HL-60/S4 treated with retinoic acid at 250 ng/mL for 4 days and 3 days (cell line): ENCODE measurements around the gene SLC9A9.

Source experiments
- in situ Hi-C: fragments of 300-500 bp; cut with MboI; formaldehyde crosslinking; loops from 2 replicates; pipeline ENCODE4 v1.7.0; 2022; ENCODE audit warnings: low sequenced_read_pairs

SLC9A9 gene

DNA sequence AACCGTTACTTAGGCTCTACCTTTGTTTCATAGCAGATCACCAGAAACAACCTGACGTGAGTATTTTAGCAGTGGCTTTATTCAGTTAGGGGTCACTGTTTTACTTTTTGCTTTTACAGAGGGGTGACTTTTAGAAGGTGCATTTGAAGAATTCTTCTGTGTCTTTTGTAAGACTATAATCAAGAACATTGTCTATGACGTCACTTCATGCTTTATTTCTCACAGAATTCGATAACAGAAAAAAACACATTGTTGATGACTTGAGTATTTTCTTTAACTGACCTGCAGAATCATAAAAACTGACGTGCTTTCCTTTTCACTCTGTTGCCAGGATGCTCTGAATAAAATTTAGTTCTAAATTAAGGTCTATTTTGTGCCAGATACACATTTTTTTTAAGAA, 244.5 kb downstream of the SLC9A9 start:
- in situ Hi-C loops: no loop called here

DNA sequence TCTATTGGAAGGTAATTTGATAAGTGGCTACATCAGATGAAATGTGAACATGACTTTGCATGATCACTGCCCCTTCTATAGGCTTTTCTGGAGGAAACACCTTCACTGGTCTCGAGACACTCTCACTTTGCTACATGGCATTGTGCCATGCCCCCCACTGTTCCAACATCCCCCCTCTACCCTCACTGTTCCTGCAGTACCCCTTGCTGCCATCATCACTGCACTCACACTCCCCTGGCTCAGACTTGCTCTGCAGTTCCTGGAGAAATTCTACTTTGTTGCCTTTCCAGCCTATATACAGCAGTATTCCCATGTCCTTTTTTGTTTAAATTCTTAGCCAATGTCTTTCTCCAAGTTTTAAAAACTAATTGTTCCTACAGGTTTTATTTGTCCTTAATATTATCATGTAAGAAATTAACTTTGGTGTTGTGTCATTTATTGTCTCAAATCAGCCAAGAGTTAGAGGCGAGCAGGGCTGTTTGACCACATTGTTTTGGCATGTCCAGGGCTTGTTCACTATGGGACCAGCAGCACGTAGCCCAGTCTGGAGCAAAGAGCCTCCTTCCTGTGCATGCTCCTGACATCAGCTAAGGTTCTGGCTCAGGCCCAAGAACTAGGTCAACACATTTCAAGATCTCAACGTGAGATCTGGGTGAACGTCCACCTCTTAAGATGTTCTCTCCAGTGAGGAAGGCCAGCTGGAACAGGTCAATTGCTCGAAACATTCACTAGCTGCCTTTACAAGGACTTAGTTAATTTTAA, 246.4 kb downstream of the SLC9A9 start:
- in situ Hi-C loops: no loop called here

DNA sequence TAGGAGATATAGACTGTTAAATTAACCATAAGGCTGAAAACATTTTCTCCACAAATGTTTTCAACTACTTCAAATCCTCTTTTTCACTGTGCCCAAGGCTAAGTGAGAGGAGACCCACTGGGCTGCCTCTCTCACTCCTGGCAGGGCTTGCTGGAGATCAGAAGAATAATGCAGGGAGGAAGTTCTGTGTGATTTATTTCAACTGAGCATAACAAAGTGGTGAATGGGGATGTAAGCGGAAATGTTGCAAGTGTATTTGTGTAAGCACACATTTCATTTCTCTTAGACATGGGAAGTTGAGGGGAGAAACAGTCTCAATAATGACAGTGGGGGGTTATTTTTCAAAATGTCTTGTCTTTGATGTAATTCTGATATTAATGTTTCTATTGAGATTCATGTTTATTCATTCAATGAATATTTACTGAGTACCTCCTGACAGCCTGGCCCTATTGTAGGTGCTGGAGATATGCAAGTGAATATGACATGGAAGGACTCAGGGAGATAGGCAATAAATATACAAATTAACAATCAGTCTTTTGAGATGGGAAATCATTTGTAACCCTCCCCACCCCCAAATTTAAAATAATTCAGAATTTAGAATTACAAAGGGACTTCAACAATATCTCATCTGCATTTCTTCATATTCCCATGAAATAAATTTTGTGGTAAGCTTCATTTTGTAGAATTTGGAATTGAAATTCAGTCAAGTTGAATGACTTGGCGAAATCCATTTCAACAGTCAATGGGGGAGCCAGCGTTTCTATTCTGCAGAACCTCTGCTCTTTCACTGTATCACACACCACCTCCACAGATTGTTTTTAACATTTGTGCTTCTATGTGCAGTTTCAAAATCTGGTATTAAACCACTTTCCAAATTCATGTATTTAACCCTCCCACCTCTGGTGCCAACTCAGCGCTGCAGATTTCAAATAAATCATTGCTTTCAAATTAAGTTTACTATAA, 247.2 kb downstream of the SLC9A9 start:
- in situ Hi-C loops: no loop called here

DNA sequence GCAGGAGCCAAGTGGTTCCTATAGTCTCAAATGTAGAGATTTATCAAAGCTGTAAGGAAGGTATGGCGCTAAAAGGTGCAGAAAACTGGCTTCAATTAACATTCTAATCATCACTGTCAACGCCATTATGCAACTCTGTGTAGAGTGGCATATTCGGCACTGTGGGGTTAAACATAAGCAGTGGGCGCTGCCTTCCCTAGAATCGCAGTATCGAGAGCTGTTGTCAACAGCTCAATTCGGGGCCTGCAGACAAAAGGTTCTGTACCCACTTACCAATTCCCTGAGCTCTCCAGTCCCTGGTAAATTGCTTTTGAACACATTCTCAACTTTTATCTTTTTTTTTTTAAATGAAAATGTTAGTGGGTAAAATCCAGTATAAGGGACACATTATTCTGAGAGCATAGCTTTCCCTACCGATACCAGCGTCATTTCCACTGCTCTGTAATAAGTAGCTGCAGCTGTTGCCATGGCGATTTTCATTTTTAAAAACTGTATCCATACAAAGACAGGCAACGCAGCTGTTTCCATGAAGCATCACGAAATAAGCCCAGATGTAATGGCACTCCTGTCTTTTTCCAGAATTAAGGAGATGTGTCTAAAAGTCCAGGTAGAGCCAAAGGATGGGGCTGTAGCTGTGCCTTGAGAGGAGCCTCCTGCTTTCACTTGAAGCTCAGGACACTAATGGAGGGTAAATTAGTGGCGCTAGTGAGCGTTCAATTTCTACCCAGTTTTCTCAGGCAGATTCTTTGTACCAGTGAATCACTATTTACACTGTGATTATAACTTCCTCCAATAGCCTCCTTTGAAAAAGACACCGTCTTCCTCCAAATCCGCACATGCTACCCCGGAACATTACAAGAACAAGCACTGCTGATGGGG, 250.3 kb downstream of the SLC9A9 start:
- in situ Hi-C loops: no loop called here

DNA sequence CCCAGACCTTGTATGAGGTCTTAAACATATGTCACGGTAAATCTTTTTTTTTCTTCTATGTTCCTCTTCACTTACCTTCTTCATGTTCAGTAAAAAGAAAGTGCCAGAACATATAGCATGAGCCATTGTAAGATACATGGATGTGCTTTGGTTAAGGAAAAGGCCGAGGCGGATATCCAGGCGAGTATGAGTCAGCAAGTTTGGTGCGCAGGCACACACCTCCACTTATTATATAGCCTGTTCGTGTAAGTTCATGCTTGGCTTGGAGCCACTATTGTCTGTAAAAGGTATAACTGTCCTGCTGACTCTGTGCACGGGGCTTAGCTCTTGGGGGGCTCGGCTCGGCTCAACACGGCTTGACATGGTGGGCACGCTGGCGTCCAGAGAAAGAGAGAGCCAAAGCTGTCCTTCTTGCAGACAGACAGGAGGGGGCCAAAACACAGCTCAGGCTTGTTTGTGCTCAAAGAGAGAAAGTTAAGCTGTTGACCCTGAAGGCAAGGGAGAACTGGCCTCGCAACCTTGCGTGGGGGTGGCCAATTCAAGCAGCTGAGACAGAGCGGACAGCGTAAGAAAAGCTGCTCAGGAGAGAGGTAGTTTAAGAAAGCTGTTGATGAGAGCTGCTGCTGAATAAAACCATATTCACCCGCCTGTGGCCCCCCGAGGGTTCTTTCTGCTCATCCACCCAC, 251.2 kb downstream of the SLC9A9 start:
- in situ Hi-C loops: no loop called here

DNA sequence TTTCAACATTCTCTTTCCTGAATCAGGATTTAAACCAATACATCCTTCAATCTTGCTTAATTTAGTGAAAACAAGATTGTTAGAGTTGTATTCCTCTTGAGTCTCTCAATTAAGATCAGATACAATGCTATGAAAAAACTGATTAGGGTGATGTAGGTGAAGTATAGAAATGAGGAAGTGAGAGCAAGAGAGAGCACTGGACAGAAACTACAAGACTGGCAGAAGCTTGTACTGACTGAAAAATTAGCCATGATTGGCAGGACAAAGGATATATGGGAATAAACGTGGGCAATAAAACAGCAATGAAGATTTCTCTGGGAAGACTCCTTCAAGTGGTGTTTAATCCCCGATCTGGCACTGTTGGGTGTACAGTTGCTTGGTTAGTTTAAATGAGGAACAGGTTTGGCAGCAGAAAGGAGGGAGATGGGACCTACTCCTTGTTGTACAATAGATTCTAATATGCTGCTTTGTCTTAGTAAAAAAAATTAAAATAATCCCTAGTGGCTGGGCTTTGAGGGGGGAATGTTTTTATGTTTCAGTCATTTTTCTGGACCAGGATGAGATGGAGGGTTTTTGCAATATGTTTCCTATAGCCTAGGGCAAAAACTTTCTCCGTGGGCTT, 252.7 kb downstream of the SLC9A9 start:
- in situ Hi-C loops: no loop called here

DNA sequence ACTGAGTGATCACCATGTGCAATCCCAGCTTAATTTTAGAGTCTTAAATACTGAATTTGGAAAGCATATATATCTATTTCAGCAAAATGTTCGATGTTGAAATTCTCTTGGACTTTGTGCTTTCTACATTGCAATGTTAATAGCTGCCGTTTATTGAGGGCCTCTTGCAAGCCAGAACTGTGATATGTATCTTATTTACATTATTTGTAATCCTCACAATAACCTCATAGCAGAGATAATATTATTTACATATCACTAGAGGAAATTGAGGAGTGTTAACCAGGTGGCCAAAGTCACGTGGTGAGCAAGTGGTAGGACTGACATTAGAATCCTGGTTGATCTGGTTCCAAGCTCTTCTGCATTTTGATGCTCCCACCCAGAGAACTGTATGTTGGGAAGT, 254.1 kb downstream of the SLC9A9 start:
- in situ Hi-C loops: no loop called here

DNA sequence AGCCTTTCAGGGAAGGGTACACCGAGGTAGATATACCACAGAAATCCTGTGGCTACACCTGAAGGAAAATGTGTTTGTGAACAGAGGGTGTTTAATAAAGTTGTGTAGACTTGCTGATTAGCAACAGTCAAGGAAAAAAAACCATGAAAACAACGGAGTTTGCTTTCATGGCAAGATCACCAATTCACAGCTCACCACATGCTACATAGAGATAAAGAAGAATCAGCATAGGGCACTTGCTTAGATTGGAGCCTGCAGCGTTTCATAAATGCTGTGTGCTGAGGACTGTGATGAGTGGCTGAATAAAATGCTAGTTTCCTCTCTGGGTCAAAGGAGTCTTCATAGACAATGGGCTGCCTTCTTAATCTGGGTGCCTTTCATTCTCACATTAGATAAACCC, 257.6 kb downstream of the SLC9A9 start:
- in situ Hi-C loops: no loop called here

DNA sequence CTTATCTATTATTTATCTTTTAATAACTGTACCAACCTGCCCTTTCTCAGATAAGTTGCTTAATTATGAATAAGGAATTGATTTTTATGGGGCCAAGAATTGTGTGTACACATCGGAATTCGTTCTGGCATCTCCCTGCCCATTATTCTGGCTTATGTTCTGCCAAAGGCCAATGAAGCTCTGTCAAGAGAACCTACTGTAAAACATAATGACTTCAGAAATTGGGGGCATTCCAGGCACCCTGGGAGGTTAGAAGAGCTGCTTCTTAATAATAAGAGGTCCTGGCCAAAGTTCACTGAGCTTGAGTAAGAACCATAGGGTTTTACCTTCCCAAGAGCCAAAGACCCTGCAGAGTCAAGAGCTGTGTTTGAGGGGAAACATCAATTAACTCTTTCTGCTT, 261.7 kb downstream of the SLC9A9 start:
- in situ Hi-C loops: no loop called here

DNA sequence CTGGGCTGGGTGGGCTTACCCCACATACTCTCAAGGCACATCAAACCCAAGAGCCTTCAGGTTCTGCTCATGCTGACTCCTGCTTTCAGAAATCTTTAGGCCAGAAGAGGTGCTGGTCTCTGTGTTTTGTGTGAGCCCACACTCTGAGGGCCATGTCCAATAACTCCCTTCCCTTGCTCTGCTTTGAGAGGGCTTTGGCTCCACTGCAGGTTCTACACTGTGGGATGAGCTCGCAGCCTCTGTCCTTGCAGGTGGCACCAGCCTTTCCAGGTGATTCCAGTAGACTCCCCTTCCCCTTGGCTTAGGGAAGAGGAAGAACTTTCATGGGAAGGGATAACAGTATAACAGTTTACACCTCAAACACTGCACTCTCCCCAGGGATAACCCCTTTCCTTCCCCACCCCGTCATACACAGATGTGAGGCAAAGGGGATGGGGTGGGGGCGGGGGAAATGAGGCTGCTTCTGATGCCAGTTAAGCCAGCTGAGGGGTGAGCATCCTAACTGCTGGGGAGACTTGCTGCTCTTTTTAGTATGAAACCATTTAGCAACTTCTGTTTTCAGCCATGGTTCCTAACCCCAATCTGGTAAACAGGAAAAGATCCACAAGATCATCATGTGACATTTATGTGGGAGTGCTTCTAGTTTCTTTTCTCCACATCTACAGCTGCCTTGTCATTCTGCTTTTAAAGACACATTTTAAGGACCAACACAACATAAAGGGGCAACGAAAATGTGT, 262.4 kb downstream of the SLC9A9 start:
- in situ Hi-C loops: no loop called here

DNA sequence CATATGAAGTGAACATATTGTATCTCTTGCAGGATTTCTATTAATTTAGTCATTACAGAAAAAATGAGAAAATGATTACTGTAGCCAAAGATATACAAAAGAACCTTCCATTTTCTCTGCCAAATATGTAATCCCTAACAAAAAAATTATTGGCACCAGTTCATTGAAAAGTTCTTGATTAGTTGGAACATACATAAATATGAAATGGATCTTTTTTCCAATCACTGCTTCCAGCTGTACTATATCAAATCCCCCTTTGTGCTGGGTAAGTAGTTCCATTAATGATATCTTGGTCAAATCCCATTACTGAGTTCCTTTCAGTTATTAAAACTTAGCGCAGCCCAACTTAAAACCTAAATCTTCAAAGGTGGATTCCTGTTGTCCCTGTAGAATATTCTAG, 263.8 kb downstream of the SLC9A9 start:
- in situ Hi-C loops: no loop called here

DNA sequence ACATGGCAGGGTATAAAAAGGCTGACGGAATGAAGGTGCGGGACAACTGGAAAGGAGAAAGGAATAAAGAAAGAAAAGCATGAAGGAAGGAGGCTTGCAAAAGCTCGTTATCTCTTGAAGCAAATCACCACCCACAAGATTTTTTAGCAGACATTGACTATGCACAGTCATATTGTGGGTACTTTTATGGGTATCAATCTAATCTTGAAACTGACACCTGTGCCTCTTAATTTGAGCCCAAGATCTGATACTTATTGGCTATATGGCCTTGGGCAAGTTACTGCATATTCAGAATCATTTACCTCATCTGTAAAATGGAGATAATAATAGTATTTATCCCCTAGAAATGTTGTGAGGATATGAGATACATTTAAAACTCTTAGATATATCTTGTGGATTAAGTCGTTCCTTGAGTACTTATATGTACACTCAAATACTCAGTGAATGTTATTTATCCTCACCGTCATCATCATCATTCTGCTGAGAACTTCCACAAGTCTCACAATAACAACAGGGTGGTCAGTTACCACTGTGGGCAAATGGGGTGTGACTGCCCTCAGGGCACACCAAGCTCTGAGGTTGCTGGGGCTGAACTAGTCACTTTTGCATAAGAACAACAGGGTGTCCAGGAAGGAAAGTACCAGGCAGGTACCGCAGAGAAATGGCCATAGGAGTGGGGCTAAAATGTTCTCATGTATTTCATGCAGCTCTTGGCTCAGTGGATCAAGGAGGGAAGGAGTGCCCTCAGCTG, 266.1 kb downstream of the SLC9A9 start:
- in situ Hi-C loops: no loop called here

DNA sequence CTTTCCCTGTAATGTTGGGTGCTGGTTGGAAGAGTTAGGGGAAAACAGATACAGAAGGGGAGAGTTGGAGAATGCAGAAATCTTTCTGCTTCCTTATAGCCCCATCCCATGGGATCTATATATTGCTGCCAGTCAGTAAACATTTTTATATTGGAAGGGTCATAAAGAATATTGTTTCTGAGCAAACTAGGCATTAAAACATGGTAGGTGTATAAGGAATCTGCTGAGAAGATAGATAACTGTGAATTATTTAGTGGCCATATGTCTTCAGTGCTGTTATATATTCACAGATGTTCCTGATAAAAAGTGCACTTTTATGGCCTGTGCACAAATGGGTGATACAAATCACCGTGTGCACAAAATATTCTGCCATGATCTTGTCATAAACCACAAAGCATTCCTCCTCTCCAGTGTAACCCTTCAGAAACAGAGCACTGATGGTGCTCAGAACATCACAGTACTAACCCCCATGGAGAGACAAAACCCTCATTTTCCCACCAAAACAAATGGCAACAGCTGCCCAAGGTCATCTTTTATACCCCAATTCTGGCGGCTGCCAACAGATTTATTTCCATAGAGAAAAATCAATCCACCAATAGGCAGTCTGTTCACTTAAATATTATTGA, 269.3 kb downstream of the SLC9A9 start:
- in situ Hi-C loops: no loop called here

DNA sequence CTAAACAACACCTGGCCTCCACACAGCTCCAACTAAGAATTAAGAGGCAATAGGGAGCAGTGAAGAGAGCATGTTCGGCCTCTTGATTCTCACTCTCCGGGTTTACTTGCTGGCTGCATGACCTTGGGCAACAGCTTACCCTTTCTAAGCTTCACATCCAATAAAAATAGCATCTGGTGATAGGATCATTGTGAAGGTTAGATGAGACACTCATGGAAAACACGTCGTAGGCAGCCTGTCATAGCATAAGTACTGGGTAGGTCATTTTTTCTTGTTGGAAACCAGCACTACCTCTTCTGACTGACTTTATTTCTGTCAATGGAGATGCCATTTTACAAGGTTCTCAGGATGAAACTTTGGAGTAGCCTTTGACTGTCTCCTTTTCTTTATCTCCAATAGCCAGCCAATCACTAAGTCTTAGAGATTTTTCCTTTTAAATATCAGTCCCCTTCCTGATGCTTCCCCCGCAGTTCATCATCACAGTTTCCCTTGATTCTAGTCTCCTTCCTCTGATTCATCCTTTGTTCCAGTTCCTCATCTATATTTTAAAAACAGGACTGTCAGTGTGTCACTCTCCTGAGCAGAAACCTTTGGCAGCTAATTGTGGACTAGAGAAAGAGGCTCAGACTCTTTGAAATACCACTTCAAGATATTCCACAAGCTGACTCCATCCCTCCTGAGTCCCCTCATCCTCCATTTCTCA, 271.5 kb downstream of the SLC9A9 start:
- in situ Hi-C loops: no loop called here

DNA sequence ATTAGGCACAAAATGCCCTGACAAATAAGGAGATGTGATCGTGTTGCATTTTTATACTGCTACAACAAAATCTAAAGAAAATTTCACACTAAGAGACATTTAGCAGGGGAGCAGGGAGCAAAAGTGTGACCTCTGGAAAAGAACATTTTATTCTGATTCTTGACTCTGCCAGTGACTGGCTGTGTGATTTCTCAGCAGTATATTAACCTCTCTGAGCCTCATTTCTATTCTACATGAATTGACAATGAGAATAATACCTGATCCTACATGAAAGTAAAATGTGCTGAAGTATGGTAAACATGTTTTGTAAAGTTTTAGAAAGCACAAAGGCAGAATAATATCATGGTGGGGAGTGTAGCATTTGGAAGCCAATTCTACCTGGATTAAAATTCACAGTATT, 273.3 kb downstream of the SLC9A9 start:
- in situ Hi-C loops: no loop called here

DNA sequence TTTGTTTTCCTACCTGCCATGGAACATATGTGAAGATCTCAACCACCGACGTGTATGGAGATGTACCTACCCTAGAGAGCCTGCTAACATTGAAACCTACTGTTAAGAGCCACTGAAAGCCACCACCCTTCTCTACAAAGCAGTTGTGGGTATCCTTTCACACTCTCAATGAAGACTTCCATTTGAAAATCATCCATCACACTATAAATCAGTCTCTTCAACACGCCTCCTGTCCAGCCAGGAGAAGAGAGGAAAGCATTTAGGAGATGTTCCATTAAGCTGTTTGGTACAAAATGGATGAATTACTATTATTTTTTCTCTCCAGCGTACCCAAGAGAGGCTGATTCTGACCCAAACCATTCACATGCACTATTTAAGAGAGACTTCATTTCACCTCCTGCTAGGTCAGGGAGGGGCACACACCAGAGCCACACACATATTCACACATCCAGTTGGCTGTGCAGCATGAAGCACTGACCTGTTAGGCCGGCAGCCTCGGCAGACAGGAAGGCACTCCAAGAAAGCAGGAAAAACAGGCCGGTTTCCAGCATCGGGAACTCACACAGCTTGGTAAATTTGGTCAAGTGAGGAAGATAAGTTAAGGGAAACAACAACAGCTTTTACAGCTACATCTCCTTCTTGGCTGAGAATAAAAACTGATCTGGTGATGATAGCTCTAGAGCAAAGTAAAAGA, 274.5 kb downstream of the SLC9A9 start:
- in situ Hi-C loops: no loop called here

DNA sequence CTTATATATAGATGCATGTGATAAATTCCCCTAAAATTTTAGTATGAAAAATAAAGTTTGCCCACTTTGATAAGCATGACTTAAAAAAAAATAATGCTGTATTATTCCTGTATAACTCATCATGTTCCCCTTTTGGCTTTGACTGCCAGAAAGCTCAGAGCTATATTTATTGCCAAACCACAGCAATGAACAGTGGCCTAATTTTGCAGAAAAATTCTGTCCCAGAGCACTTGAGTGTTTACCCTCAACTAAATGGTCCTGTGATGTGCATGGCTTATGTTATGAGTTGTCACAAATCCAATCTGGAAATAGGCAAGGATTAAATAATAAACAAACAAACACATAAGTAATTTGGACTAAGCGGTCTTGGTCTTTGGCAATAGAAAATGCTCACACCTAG, 276.7 kb downstream of the SLC9A9 start:
- in situ Hi-C loops: no loop called here
